ENCODE data around the gene COBL. TPM values are rescaled to one million over a fixed set of nuclear protein-coding genes. Genes with fewer than 3 reads are reported as not detected.

COBL gene
- total and polyA plus RNA-seq, 2 of the 8 experiments (the other 6 are each of a cell fraction or from before 2014, with no cell fraction given), result 13.8 to 40.4 TPM

GRCh38 chr7:51079494-51079893, 237.1 kb downstream of the COBL start:
- DNase-seq (ENCODE audit: low read depth in 1 of 2, low spot score in 2 of 2) (no peak), FAIRE-seq (no peak)
- Histone ChIP-seq H3K4me3 (ENCODE audit: extremely low read depth in 1 of 4, insufficient read depth in 2 of 4, low read depth in 3 of 4, low read length in 4 of 4) (no peak overlapping the region), H2BK5ac (ENCODE audit: low read depth, low read length) (no peak overlapping the region; the same call in 1 of the 2 replicates), H3K79me1 (ENCODE audit: low read depth, low read length) (no peaks in the 10 kb centered on the region; the same call in 1 of the 2 replicates), H4K5ac (ENCODE audit: insufficient read length, low read depth, low read length) (no peak overlapping the region), H3K14ac (ENCODE audit: insufficient read length) (no peak overlapping the region), H2BK20ac (ENCODE audit: low read length) (peak overlapping the region; percentile 93; the same call in 1 of the 2 replicates), H3K18ac (ENCODE audit: extremely low read depth, low read length) (no peak overlapping the region), H3K9me3 (ENCODE audit: insufficient read depth in 2 of 2, low read depth in 1 of 2, low read length in 1 of 2) (no peaks in the 10 kb centered on the region), H3K4me1 (replicated peaks in 1 of 4; ENCODE audit: control insufficient read depth in 3 of 4, insufficient read depth in 4 of 4, low read length in 3 of 4) (peaks cover 10 to 26% (median 13%) of the 10 kb centered on the region in 4 experiments), H3K79me2 (ENCODE audit: control insufficient read depth in 1 of 2, insufficient read depth in 2 of 2, low read length in 2 of 2) (no peaks in the 10 kb centered on the region), H2BK15ac (ENCODE audit: low read length) (peak overlapping the region; percentile 61; the same call in 1 of the 2 replicates), H2BK12ac (ENCODE audit: low read depth, low read length) (peak overlapping the region; percentile 31; the same call in 1 of the 2 replicates), H4K8ac (ENCODE audit: extremely low read depth, insufficient read depth, low read length) (no peak overlapping the region), H2BK120ac (replicated peaks; ENCODE audit: low read depth, low read length) (peak overlapping the region; percentile 82), H2AFZ (ENCODE audit: low read length) (no peak overlapping the region), H2AK5ac (ENCODE audit: low read depth, low read length) (peak overlapping the region; percentile 32; the same call in 1 of the 2 replicates), H4K91ac (replicated peaks; ENCODE audit: insufficient read length, low read length) (peak overlapping the region; percentile 92), H3K23me2 (ENCODE audit: low read depth, low read length) (no peaks in the 10 kb centered on the region), H3K36me3 (ENCODE audit: control insufficient read depth in 2 of 4, insufficient read depth in 4 of 4, low read length in 3 of 4) (peaks cover 3 to 8% (median 4%) of the 10 kb centered on the region in 4 experiments; a peak in 1 of 8 replicates), H3K27me3 (replicated peaks in 1 of 4; ENCODE audit: control insufficient read depth in 3 of 4, extremely low read depth in 1 of 4, insufficient read depth in 3 of 4, low read length in 3 of 4) (no peaks in the 10 kb centered on the region), H3K9ac (replicated peaks in 1 of 4; ENCODE audit: extremely low read depth in 1 of 4, low read depth in 3 of 4, low read length in 3 of 4) (no peak overlapping the region), H3K23ac (ENCODE audit: insufficient read length) (no peak overlapping the region), H3K27ac (ENCODE audit: low read depth, low read length) (no peak overlapping the region), H3K4me2 (ENCODE audit: insufficient read depth in 1 of 2, low read depth in 2 of 2, low read length in 2 of 2) (no peak overlapping the region), H3K56ac (replicated peaks; ENCODE audit: insufficient read length, low read depth, low read length) (no peak overlapping the region), H4K20me1 (replicated peaks in 1 of 2; ENCODE audit: control insufficient read depth in 1 of 2, insufficient read depth in 2 of 2, low read length in 2 of 2) (no peaks in the 10 kb centered on the region), H3K4ac (replicated peaks; ENCODE audit: insufficient read length, low read depth, low read length) (no peak overlapping the region)
- 78% methylated on average over 4 of the region's 4 CpGs; no CpG with 5 or more reads in 1 of the 2 experiments for WGBS, 2 experiments (ENCODE audit: extremely low coverage in 1 of 2, insufficient coverage in 1 of 2, insufficient read length in 1 of 2, insufficient replicate concordance in 2 of 2, low coverage in 1 of 2, low lambda C conversion rate in 2 of 2, missing lambda C conversion rate in 1 of 2)
- TF ChIP-seq TCF12 (IDR thresholded peaks at IDR 0.05; ENCODE audit: low read depth, low read length), result no peak
- peak; percentile 11 to 31; a peak in 2 of 4 replicates for TF ChIP-seq RAD21 (IDR thresholded peaks at IDR 0.05 in 1 of 2, conservative IDR thresholded peaks at IDR 0.05 in 1 of 2; ENCODE audit: low read depth in 2 of 2, low read length in 2 of 2)
- no peak for TF ChIP-seq SIRT6 (IDR thresholded peaks at IDR 0.05; ENCODE audit: low read length)
- ChIA-PET CTCF (ENCODE audit: partially characterized antibody) (interaction anchor here (1.0 to 8.6 kb wide), 5 partner anchors 10 to 315 kb away, joined by 3 to 70 read pairs (median 7); no protein-coding TSS in a partner anchor), POLR2A (ENCODE audit: partially characterized antibody) (interaction anchor here (1.2 kb wide), 1 partner anchor 10 kb away, joined by 3 read pairs; no protein-coding TSS in a partner anchor)
